Endothelial cell of umbilical vein (primary cell): ENCODE data around the gene PRSS48.
"Not testable (repeated sequence)": the region's sequence is repeated elsewhere in the genome, so short reads cannot be mapped to it uniquely, and the experiment has no call there.

Source experiments
- FOS ChIP-seq: IDR thresholded peaks from 2 replicates; pipeline ENCODE4 v1.6.1; 2011; ENCODE audit warnings: mild to moderate bottlenecking, low read length, moderate library complexity, borderline replicate concordance; ENCODE audit not compliant: insufficient read depth
- POLR2A ChIP-seq: IDR thresholded peaks from 2 replicates; pipeline ENCODE4 v1.6.1; 2012; ENCODE audit warnings: low read depth, mild to moderate bottlenecking, control low read depth, low read length
- TF ChIP-seq, protein P1 (sequence below), 2 donors: IDR thresholded peaks; 1 replicate in 1 of 2; 2 replicates in 1 of 2; pipeline ENCODE4 v1.5.1; 2011; ENCODE audit warnings: low read length in 2 of 2, mild to moderate bottlenecking in 2 of 2, moderate library complexity in 2 of 2, control low read depth in 1 of 2, inconsistent platforms in 1 of 2, low read depth in 1 of 2; ENCODE audit not compliant: insufficient read depth in 1 of 2; ENCODE audit errors: extremely low read depth in 1 of 2

GRCh38 chr4:151255680-151256079 is 21.3 kb upstream of the PRSS48 start:
- TF ChIP-seq, protein P1, sequence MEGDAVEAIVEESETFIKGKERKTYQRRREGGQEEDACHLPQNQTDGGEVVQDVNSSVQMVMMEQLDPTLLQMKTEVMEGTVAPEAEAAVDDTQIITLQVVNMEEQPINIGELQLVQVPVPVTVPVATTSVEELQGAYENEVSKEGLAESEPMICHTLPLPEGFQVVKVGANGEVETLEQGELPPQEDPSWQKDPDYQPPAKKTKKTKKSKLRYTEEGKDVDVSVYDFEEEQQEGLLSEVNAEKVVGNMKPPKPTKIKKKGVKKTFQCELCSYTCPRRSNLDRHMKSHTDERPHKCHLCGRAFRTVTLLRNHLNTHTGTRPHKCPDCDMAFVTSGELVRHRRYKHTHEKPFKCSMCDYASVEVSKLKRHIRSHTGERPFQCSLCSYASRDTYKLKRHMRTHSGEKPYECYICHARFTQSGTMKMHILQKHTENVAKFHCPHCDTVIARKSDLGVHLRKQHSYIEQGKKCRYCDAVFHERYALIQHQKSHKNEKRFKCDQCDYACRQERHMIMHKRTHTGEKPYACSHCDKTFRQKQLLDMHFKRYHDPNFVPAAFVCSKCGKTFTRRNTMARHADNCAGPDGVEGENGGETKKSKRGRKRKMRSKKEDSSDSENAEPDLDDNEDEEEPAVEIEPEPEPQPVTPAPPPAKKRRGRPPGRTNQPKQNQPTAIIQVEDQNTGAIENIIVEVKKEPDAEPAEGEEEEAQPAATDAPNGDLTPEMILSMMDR (IDR thresholded peaks at IDR 0.05; ENCODE audit: extremely low read depth in 1 of 2, insufficient read depth in 1 of 2, low read depth in 1 of 2, low read length in 2 of 2), result not testable (repeated sequence)
- TF ChIP-seq POLR2A, FOS: not testable (repeated sequence)
